Anterior cingulate cortex (tissue), 58 donors: ENCODE measurements around the gene MKLN1.

Experiments
- DNase-seq, 58 donors: peaks; one replicate each; lab custom pipeline; 2025; lab: John Stamatoyannopoulos, UW

MKLN1 gene

DNA sequence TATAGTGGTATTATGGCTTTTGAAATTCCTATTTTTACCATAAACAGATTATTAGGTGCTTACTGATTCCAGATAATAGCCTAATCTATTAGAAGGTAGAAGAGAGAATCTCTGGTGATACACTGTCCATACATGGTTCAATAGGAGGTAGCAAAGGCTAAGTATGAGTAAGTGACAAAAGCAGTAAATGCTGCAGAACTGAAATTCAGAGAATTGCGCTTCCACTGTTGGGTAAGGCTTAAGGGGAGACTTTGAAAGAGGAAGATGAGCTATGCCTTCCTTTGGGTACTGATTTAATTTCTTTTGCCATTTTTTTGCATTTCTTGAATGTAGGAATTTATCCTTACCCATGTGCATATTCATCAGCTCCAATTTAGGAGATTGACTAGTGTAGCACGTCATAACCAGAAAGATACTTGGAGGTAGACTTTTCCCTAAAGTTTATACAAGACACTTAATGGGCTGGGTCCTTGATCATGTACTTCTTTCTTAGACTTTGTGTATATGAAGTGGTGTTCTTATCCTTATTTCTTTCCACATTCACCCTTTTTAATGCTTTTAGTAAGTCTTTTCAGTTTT is 15.3 kb downstream of the MKLN1 start:
- no peak for DNase-seq

DNA sequence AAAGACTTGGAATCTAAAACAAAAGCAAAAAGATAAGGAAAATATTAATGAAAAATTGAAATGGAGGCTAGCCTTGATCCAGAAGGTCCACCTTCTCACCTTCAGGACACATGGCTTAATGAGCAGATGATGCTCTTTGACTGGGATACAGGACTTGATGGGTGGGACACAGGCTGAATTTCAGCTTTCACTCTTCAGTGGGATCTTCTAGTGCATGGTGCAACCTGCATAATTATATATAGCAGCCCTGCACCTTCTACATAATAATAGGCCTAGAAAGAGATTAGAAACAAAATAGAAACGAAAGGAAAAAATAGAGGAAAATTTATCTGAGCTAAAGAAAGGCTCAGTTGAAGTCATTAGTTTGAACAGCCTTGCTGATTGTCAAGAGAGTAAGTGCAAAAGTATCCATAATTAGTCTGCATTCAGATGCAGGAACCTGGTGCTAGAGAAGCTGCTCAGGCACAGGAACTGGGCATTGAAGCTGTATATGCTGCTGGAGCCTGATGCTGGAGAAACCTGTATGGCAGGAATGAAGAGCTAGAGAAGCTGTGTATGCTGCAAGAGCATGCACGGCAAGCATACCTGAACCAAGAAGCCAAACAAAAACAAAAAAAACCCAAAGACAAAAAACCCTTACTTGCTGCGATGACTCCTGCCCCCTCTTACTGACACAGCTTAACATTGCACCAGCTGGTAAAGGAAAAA is 19.4 kb downstream of the MKLN1 start:
- no peak for DNase-seq

GRCh38 chr7:131352032-131352431 is 24.4 kb downstream of the MKLN1 start:
- no peak for DNase-seq

DNA sequence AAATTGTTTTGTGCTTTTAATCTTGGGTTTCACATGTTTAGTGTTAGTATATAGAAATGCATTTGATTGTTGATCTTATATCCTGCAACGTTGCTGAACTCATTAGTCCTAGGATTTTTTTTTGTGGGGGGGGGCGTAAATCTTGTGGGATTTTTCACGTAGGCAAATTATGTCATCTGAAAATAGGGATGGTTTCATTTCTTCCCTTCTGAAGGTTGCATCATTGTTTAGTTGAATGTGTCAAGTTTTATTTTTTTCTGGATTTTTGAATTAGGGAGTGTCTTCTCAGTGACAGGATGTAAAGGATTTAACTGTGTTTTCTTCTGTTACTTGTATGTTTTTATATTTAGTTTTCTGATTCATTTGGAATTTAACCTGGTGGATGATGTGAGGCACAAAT is 26.7 kb downstream of the MKLN1 start:
- no peak for DNase-seq

DNA sequence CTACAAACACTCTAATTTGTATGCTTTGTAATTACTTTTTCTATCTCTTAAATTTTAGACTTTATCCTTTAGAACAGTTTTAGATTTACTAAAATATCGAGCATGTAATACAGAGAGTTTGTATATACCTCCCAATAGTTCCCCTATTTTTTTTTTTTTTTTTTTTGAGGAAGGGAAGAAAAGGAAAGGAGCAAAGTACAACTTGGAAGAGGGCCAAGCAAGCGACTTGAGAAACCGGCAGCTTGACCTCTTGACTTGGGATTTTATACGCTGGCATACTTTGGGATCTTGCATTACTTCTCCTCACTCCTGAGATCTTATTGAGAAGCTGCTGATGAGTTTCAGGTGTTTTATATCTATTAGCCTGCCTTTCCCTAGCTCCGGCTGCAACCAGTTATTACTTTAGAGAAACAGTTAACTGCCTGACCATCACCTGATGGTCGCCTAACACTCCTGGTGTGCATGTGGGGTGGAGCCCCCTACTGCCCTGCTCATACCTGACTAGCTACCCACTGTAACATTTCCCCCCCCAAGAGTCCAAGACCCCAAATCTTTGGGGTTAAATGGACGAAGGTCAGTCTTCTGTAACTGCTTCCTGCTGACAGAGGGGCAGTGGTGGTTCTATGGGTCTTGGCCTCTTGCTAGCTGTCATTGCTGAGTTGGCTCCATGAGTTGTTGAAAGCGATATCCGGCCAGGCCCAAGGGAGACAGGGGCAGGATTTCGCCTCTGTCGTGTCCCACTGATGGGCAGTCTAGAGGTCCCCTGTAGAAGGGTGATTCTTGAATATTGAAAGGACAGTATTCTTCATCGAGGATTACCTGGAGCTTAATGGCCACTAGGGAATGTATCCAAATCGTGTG is 28.5 kb downstream of the MKLN1 start:
- DNase-seq = no peak

GRCh38 chr7:131357282-131357880 is 29.7 kb downstream of the MKLN1 start:
- no peak for DNase-seq

DNA sequence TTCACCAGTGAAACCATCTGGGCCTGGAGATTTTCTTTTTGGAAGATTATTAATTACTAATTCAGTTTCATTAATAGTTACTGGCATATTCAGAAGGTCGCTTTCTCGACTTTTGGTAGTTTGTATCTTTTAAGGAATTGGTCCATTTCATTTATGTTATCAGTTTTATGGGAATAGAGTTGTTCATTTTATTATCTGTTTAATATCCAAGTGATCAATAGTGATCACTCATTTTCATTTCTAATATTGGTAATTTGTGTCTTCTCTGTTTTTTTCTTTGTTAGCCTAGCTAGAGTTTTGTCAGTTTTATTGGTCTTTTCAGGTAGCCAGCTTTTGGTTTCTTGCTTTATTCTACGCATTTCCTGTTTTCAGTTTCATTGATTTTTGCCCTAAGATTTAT is 31.0 kb downstream of the MKLN1 start:
- no peak for DNase-seq

DNA sequence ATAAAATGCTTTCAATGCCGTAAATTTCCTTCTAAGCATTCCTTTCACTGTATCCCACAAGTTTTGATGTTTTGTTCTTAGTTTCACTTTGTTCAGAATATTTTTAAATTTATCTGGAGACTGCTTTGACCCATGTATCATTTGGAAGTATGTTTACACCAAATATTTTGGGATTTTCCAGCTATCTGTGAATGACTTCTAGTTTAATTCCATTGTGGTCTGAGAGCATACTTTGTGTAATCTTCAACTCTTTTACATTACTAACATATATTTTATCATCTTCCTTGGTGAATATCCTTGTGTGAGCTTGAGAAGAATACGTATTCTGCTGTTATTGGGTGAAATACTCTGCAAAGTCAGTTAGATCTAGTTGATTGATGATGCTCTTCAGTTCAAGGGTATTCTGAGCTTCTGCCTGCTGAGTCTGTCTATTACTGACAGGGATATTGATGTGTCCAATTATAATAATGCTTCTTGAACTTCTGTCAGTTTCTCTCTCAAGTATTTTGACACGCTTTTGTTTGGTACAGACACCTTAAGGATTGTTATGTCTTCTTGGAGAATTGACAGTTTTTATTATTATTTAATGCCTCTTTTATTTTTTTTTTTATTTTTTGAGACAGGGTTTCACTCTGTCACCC is 31.6 kb downstream of the MKLN1 start:
- DNase-seq = no peak

DNA sequence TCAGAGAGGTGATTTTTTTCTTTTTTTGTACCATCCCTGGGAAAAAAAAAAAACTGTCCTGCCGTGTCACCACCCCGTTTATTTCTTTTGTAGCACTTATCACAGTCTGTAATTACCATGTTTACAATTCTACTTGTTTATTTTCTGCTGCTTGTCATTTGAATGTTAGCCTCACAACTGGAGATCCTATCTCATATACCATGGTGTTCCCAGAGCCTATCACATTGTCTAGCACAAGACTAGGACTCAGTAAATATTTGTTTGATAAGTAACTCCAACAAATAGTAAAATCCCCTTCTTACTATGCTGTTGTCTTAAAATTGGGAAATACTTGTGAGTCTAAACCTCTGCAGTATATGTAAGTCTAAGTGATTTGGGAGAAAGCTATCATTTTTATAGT is 36.0 kb downstream of the MKLN1 start:
- no peak for DNase-seq

- no peak for DNase-seq
Observed at GRCh38 chr7:131364767-131365344, 37.2 kb downstream of the MKLN1 start.

GRCh38 chr7:131365838-131366237 is 38.2 kb downstream of the MKLN1 start:
- no peak for DNase-seq

GRCh38 chr7:131369354-131369753 is 41.7 kb downstream of the MKLN1 start:
- no peak for DNase-seq

DNA sequence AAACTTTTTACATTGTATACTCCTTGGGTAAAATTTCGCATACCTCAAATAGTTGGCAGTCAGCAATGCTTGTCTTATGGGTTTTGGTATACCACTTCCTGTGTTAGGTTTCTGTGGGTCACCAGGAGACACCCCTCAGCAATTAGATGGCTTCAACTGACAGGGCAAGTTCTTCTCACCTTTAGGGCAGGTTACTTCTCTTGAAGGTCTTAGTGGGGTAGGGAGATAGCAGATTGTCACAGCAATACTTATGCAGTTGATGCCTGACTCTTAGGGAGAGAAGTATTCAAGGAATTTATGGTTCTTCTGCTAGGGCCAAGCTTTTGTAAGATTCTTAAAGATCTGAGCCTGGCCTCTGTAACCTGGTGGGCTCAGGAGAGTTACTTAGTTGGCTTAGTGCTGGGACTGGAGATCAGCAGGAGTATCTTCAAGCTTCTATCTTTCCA is 42.9 kb downstream of the MKLN1 start:
- no peak for DNase-seq

GRCh38 chr7:131371411-131371810 is 43.7 kb downstream of the MKLN1 start:
- no peak for DNase-seq

DNA sequence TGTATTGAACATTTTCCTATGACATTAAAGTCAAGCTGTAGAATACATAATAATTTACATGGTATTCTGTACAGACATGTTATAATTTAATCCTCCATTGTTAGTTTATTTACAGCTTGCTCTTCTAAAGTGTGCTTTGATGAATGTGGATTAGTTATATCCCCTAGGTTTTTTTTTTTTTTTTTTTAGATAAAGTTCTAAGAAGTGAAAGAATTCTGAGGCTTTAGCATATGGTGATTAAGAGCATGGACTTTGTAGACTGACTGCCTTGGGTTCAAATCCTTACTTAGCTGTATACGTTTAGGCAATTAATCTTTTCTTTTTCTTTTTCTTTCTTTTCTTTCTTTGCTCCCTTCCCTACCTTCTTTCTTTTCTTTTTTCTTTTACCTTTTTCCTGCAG is 44.9 kb downstream of the MKLN1 start:
- DNase-seq = no peak

DNA sequence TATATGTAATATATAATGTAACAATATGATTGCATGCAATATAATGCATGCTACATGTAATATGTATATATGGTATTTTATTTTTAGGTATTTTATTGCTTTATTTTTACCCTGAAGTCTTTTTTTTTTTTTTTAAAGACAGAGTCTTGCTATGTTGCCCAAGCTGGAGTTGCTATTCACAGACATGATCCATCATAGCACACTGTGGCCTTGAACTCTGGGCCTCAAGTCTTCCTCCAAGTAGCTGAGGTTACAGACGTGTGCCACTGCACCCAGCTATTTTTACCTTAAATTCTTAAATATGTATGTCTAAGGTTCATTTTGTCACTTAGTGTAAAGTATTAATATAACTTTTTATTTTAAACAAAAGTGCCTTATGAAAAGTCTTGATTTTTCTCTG is 47.1 kb downstream of the MKLN1 start:
- no peak for DNase-seq

GRCh38 chr7:131381069-131381838 is 53.6 kb downstream of the MKLN1 start:
- no peak for DNase-seq

DNA sequence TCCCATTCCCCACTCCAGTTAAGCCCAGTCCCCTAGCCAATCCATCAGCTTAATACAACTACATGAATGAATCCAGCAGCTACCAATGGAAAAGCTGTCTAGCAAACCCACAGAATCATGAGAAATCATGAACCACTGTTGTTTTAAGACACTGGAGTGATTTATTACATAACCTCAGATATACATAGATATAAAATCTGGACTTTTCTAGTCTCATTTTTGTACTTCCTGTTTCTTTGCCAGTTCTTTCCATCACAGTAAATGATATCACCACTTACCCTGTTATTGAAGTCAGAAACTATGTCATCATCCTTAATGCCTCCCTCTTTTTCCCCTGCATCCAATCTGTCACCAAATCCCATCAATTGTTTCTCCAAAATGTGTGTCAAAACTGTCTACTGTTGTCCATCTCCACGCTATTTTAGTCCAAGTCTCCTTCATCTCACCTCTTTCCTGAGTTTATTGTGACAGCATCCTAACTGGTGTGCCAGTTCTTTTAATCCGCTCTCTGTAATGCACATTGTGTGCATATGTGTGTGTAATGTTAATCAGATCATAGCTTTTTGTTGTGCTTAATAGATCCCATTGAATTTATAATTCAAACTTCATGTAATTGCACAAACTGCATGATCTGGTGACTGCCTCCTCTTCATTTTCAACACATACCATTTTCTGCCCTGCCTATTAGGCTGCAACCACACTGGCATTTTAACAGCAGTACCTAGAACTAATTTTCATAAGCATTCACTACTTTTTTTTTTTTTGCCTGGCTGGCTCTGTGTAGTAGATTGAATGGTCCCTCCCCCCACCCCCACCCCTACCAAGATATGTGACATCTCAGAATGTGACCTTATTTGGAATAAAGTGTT is 56.0 kb downstream of the MKLN1 start:
- DNase-seq = no peak

- DNase-seq = no peak
Observed at GRCh38 chr7:131384286-131384635, 56.6 kb downstream of the MKLN1 start.
